WERI-Rb-1 (cell line): Measurements from ENCODE around the gene MTUS2.

ENCODE experiments used
- DNase-seq: peaks from one replicate; pipeline ENCODE4 v3.0.0-alpha.2; 2020
- H3K27ac ChIP-seq: fragments of 250-450 bp; sonication (Bioruptor Pico); 2 replicates; pipeline ENCODE4 v1.5.1; 2020; ENCODE audit warnings: mild to moderate bottlenecking, moderate library complexity
- H3K27me3 ChIP-seq: fragments of 250-450 bp; sonication (Bioruptor Pico); 2 replicates; pipeline ENCODE4 v1.5.1; 2021; ENCODE audit warnings: mild to moderate bottlenecking, low read depth, moderate library complexity; ENCODE audit not compliant: insufficient read depth, severe bottlenecking
- H3K36me3 ChIP-seq: fragments of 250-450 bp; sonication (Bioruptor Pico); 2 replicates; pipeline ENCODE4 v1.5.1; 2020; ENCODE audit warnings: mild to moderate bottlenecking, moderate library complexity
- H3K4me3 ChIP-seq: 2 replicates; pipeline ENCODE4 v1.5.1; 2011; ENCODE audit warnings: low read depth, mild to moderate bottlenecking, control low read depth, low read length
- H3K9me3 ChIP-seq: fragments of 250-450 bp; sonication (Bioruptor Pico); 2 replicates; pipeline ENCODE4 v1.5.1; 2021; ENCODE audit warnings: mild to moderate bottlenecking, moderate library complexity; ENCODE audit not compliant: severe bottlenecking
- TF ChIP-seq, protein P1 (sequence below): IDR thresholded peaks from 2 replicates; pipeline ENCODE4 v1.5.1; 2011; ENCODE audit warnings: low read depth, mild to moderate bottlenecking, control low read depth, inconsistent platforms, low read length

Gene MTUS2

GRCh38 chr13:29137016-29137415, 316.9 kb downstream of the MTUS2 start:
- Histone ChIP-seq H3K36me3 (no peaks in the 10 kb centered on the region), H3K9me3 (no peaks in the 10 kb centered on the region), H3K27ac (no peak overlapping the region), H3K27me3 (peaks cover 3% of the 10 kb centered on the region), H3K4me3 (no peak overlapping the region)
- TF ChIP-seq, protein P1, sequence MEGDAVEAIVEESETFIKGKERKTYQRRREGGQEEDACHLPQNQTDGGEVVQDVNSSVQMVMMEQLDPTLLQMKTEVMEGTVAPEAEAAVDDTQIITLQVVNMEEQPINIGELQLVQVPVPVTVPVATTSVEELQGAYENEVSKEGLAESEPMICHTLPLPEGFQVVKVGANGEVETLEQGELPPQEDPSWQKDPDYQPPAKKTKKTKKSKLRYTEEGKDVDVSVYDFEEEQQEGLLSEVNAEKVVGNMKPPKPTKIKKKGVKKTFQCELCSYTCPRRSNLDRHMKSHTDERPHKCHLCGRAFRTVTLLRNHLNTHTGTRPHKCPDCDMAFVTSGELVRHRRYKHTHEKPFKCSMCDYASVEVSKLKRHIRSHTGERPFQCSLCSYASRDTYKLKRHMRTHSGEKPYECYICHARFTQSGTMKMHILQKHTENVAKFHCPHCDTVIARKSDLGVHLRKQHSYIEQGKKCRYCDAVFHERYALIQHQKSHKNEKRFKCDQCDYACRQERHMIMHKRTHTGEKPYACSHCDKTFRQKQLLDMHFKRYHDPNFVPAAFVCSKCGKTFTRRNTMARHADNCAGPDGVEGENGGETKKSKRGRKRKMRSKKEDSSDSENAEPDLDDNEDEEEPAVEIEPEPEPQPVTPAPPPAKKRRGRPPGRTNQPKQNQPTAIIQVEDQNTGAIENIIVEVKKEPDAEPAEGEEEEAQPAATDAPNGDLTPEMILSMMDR, result no peak
- no peak for DNase-seq

GRCh38 chr13:29137995-29138394, 317.9 kb downstream of the MTUS2 start:
- Histone ChIP-seq H3K27me3 (peaks cover 3% of the 10 kb centered on the region), H3K27ac (no peak overlapping the region), H3K9me3 (no peaks in the 10 kb centered on the region), H3K4me3 (no peak overlapping the region), H3K36me3 (no peaks in the 10 kb centered on the region)
- no peak for DNase-seq
- TF ChIP-seq, protein P1, result no peak

- Histone ChIP-seq H3K27ac (no peak overlapping the region), H3K27me3 (peaks cover 3% of the 10 kb centered on the region), H3K9me3 (no peaks in the 10 kb centered on the region), H3K4me3 (no peak overlapping the region), H3K36me3 (no peaks in the 10 kb centered on the region)
- TF ChIP-seq, protein P1, result no peak
- DNase-seq, result no peak
Measured at GRCh38 chr13:29140277-29140676, 320.1 kb downstream of the MTUS2 start.

GRCh38 chr13:29143847-29144246, 323.7 kb downstream of the MTUS2 start:
- Histone ChIP-seq H3K27me3 (no peaks in the 10 kb centered on the region), H3K36me3 (no peaks in the 10 kb centered on the region), H3K4me3 (no peak overlapping the region), H3K9me3 (no peaks in the 10 kb centered on the region), H3K27ac (no peak overlapping the region)
- TF ChIP-seq, protein P1, result no peak
- no peak for DNase-seq

GRCh38 chr13:29154390-29154789, 334.3 kb downstream of the MTUS2 start:
- TF ChIP-seq, protein P1, result no peak
- no peak for DNase-seq
- Histone ChIP-seq H3K9me3 (no peaks in the 10 kb centered on the region), H3K36me3 (no peaks in the 10 kb centered on the region), H3K4me3 (no peak overlapping the region), H3K27ac (no peak overlapping the region), H3K27me3 (peaks cover 2% of the 10 kb centered on the region)

- TF ChIP-seq, protein P1, result no peak
- no peak overlapping the region for H3K4me3 ChIP-seq
- no peaks in the 10 kb centered on the region for H3K9me3 ChIP-seq
- no peak for DNase-seq
- H3K27me3 ChIP-seq, result peaks cover 2% of the 10 kb centered on the region
- no peaks in the 10 kb centered on the region for H3K36me3 ChIP-seq
- H3K27ac ChIP-seq, result no peak overlapping the region
Measured at GRCh38 chr13:29156136-29156535, 336.0 kb downstream of the MTUS2 start.
